HEK293 (cell line): ENCODE results near the gene INPP4B.

Experiments
- KLF1 ChIP-seq: fragments of 450-650 bp; formaldehyde crosslinking; IDR thresholded peaks from 2 replicates; pipeline ENCODE4 v1.5.1; 2016; ENCODE audit warnings: missing biosample characterization, missing genetic modification characterization
- TRIM28 ChIP-seq: IDR thresholded peaks from 2 replicates; pipeline ENCODE4 v1.6.1; 2011; ENCODE audit warnings: low read length, control low read depth, borderline replicate concordance
- YY1 ChIP-seq: fragments of 450-650 bp; formaldehyde crosslinking; IDR thresholded peaks from 2 replicates; pipeline ENCODE4 v1.5.1; 2018; ENCODE audit warnings: missing biosample characterization, missing genetic modification characterization
- ZBTB1 ChIP-seq: fragments of 450-650 bp; formaldehyde crosslinking; IDR thresholded peaks from 2 replicates; pipeline ENCODE4 v1.5.1; 2016; ENCODE audit warnings: missing biosample characterization, missing genetic modification characterization
- ZNF2 ChIP-seq: fragments of 450-650 bp; formaldehyde crosslinking; IDR thresholded peaks from 2 replicates; pipeline ENCODE4 v1.5.1; 2016; ENCODE audit warnings: missing biosample characterization, missing genetic modification characterization
- ZNF629 ChIP-seq: fragments of 450-650 bp; formaldehyde crosslinking; IDR thresholded peaks from 2 replicates; pipeline ENCODE4 v1.5.1; 2017; ENCODE audit warnings: missing biosample characterization, missing genetic modification characterization
- TF ChIP-seq, protein P1 (sequence below): fragments of 450-650 bp; formaldehyde crosslinking; IDR thresholded peaks from 2 replicates; pipeline ENCODE4 v1.5.1; 2016; ENCODE audit warnings: missing biosample characterization, missing genetic modification characterization
- TF ChIP-seq, protein P2 (sequence below): fragments of 450-650 bp; formaldehyde crosslinking; IDR thresholded peaks from 2 replicates; pipeline ENCODE4 v1.5.1; 2016; ENCODE audit warnings: missing biosample characterization, missing genetic modification characterization

- no peak for TF ChIP-seq ZNF629 (tag by site-specific recombination)
- TF ChIP-seq YY1 (tag by site-specific recombination) = no peak
- TF ChIP-seq, protein P1, sequence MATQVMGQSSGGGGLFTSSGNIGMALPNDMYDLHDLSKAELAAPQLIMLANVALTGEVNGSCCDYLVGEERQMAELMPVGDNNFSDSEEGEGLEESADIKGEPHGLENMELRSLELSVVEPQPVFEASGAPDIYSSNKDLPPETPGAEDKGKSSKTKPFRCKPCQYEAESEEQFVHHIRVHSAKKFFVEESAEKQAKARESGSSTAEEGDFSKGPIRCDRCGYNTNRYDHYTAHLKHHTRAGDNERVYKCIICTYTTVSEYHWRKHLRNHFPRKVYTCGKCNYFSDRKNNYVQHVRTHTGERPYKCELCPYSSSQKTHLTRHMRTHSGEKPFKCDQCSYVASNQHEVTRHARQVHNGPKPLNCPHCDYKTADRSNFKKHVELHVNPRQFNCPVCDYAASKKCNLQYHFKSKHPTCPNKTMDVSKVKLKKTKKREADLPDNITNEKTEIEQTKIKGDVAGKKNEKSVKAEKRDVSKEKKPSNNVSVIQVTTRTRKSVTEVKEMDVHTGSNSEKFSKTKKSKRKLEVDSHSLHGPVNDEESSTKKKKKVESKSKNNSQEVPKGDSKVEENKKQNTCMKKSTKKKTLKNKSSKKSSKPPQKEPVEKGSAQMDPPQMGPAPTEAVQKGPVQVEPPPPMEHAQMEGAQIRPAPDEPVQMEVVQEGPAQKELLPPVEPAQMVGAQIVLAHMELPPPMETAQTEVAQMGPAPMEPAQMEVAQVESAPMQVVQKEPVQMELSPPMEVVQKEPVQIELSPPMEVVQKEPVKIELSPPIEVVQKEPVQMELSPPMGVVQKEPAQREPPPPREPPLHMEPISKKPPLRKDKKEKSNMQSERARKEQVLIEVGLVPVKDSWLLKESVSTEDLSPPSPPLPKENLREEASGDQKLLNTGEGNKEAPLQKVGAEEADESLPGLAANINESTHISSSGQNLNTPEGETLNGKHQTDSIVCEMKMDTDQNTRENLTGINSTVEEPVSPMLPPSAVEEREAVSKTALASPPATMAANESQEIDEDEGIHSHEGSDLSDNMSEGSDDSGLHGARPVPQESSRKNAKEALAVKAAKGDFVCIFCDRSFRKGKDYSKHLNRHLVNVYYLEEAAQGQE (tag by site-specific recombination) = no peak
- TF ChIP-seq KLF1 = no peak
- no peak for TF ChIP-seq ZNF2
- TF ChIP-seq, protein P2, sequence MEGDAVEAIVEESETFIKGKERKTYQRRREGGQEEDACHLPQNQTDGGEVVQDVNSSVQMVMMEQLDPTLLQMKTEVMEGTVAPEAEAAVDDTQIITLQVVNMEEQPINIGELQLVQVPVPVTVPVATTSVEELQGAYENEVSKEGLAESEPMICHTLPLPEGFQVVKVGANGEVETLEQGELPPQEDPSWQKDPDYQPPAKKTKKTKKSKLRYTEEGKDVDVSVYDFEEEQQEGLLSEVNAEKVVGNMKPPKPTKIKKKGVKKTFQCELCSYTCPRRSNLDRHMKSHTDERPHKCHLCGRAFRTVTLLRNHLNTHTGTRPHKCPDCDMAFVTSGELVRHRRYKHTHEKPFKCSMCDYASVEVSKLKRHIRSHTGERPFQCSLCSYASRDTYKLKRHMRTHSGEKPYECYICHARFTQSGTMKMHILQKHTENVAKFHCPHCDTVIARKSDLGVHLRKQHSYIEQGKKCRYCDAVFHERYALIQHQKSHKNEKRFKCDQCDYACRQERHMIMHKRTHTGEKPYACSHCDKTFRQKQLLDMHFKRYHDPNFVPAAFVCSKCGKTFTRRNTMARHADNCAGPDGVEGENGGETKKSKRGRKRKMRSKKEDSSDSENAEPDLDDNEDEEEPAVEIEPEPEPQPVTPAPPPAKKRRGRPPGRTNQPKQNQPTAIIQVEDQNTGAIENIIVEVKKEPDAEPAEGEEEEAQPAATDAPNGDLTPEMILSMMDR (tag by site-specific recombination) = no peak
- TF ChIP-seq ZBTB1 (tag by site-specific recombination) = no peak
- TF ChIP-seq TRIM28 = no peak
These were observed 290.1 kb downstream of the INPP4B start for GRCh38 chr4:142556048-142556447.
